IPS DF 6.9 (cell line): Measurements from ENCODE around the gene MPDZ.

ENCODE experiments used
- DNase-seq: peaks from one replicate; pipeline ENCODE4 v3.0.0-alpha.2; 2013; ENCODE audit warnings: low read depth, low spot score
- H3K27ac ChIP-seq: one replicate; pipeline ENCODE4 v1.5.1; 2013; ENCODE audit warnings: low read length, control low read depth
- H3K27me3 ChIP-seq: 2 replicates; pipeline ENCODE4 v1.6.1; 2013; ENCODE audit warnings: mild to moderate bottlenecking, low read length; ENCODE audit not compliant: control insufficient read depth, insufficient read depth
- H3K36me3 ChIP-seq: 2 replicates; pipeline ENCODE4 v1.6.1; 2013; ENCODE audit warnings: low read length; ENCODE audit not compliant: control insufficient read depth, insufficient read depth
- H3K4me1 ChIP-seq: 2 replicates; pipeline ENCODE4 v1.6.1; 2013; ENCODE audit warnings: low read length; ENCODE audit not compliant: control insufficient read depth, insufficient read depth
- H3K4me3 ChIP-seq: 2 replicates; pipeline ENCODE4 v1.5.1; 2013; ENCODE audit warnings: mild to moderate bottlenecking, low read length
- H3K9me3 ChIP-seq: 2 replicates; pipeline ENCODE4 v1.6.1; 2013; ENCODE audit warnings: low read length, inconsistent platforms; ENCODE audit not compliant: control insufficient read depth, insufficient read depth
- WGBS: extraction: QIAGEN DNeasy Blood & Tissue Kit; methylation state at CpG from one replicate; pipeline ENCODE4 v1.1.7; 2013; ENCODE audit warnings: mixed read lengths, missing lambda C conversion rate; ENCODE audit not compliant: insufficient read length, insufficient coverage; 5-methylcytosine and 5-hydroxymethylcytosine counted together

MPDZ gene

DNA sequence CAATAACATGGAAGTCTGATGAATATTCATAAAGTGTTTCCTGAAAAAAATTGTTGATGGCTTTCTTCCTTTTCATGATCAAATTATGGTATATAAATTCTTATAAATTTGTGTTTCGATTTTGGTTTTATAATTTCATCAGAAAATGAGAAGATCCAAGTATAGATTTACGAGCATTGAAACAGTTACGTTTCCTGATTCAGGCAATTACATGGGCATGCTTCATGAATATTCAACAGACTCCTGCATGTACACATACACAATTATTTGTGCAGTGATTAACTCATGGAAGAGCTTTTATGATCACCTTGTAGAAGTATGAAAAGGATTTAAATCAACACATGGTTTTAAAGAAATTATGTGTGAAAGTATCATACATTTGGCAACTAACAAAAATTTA is 136.7 kb downstream of the MPDZ start:
- Histone ChIP-seq H3K27ac (no peak overlapping the region), H3K36me3 (no peaks in the 10 kb centered on the region), H3K27me3 (no peaks in the 10 kb centered on the region), H3K4me3 (no peak overlapping the region), H3K4me1 (no peaks in the 10 kb centered on the region), H3K9me3 (no peaks in the 10 kb centered on the region)
- DNase-seq: no peak
- WGBS: 100% methylated on average over 1 of the region's 3 CpGs

DNA sequence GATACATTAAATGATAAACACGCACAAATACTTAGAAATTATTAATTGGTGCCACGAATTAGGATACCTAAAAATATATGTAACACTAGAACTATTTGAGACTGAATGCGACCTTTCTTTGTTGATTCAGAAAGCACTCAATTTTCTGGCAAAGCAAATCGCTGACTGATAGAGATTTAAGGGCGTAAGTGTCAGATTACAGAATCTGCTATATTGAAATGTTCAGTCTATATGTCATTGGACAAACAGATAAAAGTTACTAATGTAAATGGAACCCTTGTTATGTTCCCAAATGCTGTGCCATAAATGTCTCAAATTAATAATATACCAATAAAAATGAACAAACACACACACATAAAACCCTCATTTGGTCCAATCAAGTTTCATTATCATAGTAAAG is 137.9 kb downstream of the MPDZ start:
- no peaks in the 10 kb centered on the region for H3K4me1 ChIP-seq
- H3K9me3 ChIP-seq: no peaks in the 10 kb centered on the region
- H3K4me3 ChIP-seq: no peak overlapping the region
- H3K27ac ChIP-seq: no peak overlapping the region
- no CpG with 5 or more reads among the region's 5 CpGs for WGBS
- H3K27me3 ChIP-seq: no peaks in the 10 kb centered on the region
- no peaks in the 10 kb centered on the region for H3K36me3 ChIP-seq
- DNase-seq: no peak

DNA sequence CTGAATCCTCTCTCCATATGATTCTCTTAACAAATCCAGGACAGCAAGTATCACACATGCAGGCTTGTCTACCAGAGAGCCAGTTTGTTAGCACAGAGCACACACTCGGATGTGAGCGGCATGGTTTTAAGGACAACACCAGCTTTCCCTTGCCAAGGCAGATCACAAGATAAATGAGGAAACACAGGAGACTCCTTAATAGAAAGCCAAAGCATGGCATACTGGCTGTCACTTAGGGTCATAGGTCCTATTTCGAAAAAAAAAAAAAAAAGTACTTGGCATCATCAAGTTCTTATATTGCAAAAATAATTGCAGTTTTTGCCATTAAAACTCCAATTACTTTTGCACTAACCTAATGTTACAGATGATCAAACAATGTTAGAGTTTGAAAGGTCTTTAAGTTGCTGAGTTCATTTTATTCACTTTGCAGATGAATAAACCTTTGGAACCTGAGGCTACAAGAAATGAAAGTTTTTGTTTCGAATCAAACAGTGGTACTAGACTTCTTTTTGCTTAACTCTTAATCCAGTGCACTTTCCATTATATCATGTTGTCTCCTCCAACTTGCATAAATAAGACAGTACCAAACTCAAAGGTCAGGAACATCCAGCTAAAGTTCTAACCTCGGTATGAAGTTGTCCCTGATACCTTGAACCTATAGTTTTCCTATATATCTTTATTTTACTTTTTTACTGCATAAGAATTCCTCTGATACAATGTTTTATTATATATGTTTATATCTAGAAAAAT is 138.5 kb downstream of the MPDZ start:
- no peaks in the 10 kb centered on the region for H3K27me3 ChIP-seq
- no CpG with 5 or more reads among the region's 5 CpGs for WGBS
- no peak overlapping the region for H3K4me3 ChIP-seq
- DNase-seq: no peak
- no peaks in the 10 kb centered on the region for H3K9me3 ChIP-seq
- no peaks in the 10 kb centered on the region for H3K4me1 ChIP-seq
- H3K36me3 ChIP-seq: no peaks in the 10 kb centered on the region
- no peak overlapping the region for H3K27ac ChIP-seq

DNA sequence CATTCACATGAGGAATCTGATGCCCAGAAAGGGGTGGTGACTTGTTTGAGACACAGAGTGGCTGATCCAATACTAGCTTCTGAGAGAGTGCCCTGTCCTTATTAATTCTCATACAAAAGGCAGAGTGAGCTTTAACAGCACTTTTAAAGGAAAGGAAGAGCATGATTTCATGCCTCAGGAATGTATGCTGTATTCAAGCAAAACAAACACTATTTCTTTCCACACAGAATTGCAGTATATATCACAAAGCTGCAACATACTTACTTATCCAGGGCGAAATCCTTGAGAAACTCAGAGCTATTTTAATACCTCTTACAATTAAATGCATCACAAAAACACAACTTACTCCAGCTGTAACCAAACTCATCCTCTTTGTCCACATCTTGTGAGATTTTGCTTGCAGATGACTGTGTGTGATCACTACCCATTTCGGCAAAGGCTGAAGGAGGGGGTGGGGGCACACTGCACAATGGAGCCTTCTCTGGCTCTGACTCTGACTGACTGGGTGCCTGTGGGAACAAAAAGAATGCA is 139.8 kb downstream of the MPDZ start:
- no peak overlapping the region for H3K27ac ChIP-seq
- no peaks in the 10 kb centered on the region for H3K27me3 ChIP-seq
- peaks cover 3% of the 10 kb centered on the region; the same call in 1 of the 2 replicates for H3K36me3 ChIP-seq
- WGBS: no CpG with 5 or more reads among the region's 2 CpGs
- no peaks in the 10 kb centered on the region for H3K9me3 ChIP-seq
- DNase-seq: no peak
- no peaks in the 10 kb centered on the region for H3K4me1 ChIP-seq
- H3K4me3 ChIP-seq: no peak overlapping the region

DNA sequence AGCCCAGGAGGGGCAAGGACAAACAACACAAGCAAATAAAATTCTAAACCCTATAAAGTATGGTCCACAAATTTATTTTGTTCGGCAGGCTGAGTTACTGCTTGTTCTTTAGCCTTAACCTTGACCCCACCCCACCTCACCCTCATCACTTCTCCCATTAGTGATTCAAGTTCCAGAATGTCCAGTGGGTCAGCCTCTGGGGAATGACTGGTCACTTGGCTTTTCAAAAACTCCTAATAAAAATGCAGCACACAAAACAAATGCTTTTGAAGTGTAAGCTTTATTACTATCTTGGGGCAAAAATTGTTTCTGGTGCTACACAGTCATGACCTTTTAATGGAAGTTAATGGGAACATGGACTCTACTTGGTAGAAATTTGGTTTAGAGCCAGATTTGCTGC is 142.1 kb downstream of the MPDZ start:
- Histone ChIP-seq H3K36me3 (peaks cover 3% of the 10 kb centered on the region; the same call in 1 of the 2 replicates), H3K27ac (no peak overlapping the region), H3K9me3 (no peaks in the 10 kb centered on the region), H3K27me3 (no peaks in the 10 kb centered on the region), H3K4me3 (no peak overlapping the region), H3K4me1 (no peaks in the 10 kb centered on the region)
- WGBS: no CpG with 5 or more reads among the region's 1 CpG
- no peak for DNase-seq

DNA sequence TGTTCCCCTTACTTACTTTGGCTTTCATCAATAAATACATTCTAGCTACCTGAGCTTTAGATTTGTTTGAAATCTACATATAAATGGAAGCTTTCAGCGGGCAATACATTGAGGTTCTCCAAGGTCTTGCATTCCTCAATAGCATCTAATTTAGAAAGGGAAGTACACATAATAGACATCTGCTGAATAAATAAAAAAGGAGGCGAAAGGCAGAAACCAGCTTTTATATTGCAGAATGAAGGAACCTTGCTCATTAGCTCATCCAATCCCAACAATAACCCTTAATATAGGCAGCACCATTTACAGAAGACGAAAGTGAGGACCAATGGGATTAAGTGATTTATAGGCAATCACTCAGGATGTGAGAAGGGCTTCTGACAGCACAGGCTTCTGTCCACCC is 147.5 kb downstream of the MPDZ start:
- Histone ChIP-seq H3K27me3 (no peaks in the 10 kb centered on the region), H3K4me3 (no peak overlapping the region), H3K36me3 (peaks cover 3% of the 10 kb centered on the region; the same call in 1 of the 2 replicates), H3K4me1 (no peaks in the 10 kb centered on the region; the same call in 1 of the 2 replicates), H3K27ac (no peak overlapping the region), H3K9me3 (no peaks in the 10 kb centered on the region)
- WGBS: no CpG with 5 or more reads among the region's 3 CpGs
- no peak for DNase-seq

DNA sequence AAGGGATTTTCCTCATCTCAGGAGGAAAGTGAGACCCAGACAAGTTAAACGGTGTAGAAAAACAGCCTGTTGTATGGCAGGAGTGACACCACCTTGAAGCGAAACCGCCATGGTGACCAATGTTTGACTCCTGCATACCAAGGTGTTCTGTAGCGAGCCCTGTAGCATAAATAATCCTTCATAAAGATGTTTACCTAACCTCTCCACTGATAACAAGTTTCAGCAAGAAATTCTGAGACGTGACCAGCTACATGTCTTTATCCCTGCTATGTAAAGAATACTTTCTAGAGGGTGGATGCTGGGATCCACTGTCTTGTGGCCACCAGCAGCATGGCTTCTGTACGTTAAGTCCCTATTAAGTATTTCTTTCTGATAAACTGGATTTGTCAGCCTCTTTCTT is 148.1 kb downstream of the MPDZ start:
- DNase-seq: no peak
- peaks cover 3% of the 10 kb centered on the region; the same call in 1 of the 2 replicates for H3K36me3 ChIP-seq
- H3K27me3 ChIP-seq: no peaks in the 10 kb centered on the region
- H3K4me3 ChIP-seq: no peak overlapping the region
- no peaks in the 10 kb centered on the region for H3K9me3 ChIP-seq
- H3K27ac ChIP-seq: no peak overlapping the region
- H3K4me1 ChIP-seq: no peaks in the 10 kb centered on the region; the same call in 1 of the 2 replicates
- WGBS: no CpG with 5 or more reads among the region's 6 CpGs

DNA sequence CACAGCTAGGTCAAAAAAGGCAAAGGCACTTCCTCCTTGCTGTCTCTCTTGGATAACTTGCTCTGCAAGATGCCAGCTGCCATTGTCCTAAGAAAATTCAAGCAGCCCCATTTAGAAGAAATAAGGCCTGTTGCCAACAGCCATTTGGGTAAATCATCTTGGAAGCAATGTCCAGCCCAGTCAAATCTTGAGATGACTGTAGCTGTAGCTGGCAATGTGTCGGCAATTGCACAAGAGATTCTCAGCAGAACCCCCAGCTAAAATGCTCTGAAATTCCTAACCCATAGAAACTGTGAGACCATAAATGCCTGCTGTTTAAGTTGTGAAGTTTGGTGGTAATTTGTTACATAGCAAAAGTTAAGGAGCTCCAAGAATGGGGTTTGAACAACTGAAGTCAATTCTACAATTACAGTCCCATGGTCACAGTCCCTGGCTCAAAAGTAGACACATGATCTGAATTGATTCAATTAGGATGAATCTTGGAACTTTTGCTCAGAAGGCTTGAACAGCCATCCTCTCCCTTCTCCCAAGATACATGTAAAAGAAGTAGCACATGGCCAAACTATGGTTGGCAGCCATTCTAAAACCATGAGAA is 151.1 kb downstream of the MPDZ start:
- Histone ChIP-seq H3K9me3 (no peaks in the 10 kb centered on the region), H3K4me1 (no peaks in the 10 kb centered on the region; the same call in 1 of the 2 replicates), H3K27me3 (no peaks in the 10 kb centered on the region), H3K4me3 (no peak overlapping the region), H3K27ac (no peak overlapping the region), H3K36me3 (peaks cover 4% of the 10 kb centered on the region; the same call in 1 of the 2 replicates)
- WGBS: no CpG with 5 or more reads among the region's 1 CpG
- no peak for DNase-seq

DNA sequence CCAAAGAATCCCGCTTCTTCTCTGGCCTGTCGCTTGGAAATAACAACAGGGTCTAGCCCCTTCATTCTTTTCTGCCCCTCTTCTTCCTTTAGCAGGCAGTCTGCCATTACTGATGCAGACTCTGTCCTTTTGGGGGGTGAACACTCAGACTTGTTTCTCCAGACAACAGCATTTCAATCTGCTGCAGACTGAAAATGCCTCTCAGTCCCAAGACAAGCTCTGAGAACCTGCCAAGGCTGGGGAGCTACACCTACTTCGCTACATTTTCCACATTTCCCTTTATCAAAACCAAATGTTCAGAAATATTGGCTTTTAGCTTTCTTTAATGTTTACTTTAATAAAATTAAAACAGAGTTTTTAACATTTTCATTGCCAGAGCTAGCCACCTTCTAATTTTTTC is 152.4 kb downstream of the MPDZ start:
- Histone ChIP-seq H3K36me3 (peaks cover 7% of the 10 kb centered on the region; the same call in 1 of the 2 replicates), H3K4me3 (no peak overlapping the region), H3K27me3 (no peaks in the 10 kb centered on the region), H3K27ac (no peak overlapping the region), H3K9me3 (no peaks in the 10 kb centered on the region), H3K4me1 (no peaks in the 10 kb centered on the region; the same call in 1 of the 2 replicates)
- whole genome bisulfite sequencing: no CpG with 5 or more reads among the region's 3 CpGs
- no peak for DNase-seq

DNA sequence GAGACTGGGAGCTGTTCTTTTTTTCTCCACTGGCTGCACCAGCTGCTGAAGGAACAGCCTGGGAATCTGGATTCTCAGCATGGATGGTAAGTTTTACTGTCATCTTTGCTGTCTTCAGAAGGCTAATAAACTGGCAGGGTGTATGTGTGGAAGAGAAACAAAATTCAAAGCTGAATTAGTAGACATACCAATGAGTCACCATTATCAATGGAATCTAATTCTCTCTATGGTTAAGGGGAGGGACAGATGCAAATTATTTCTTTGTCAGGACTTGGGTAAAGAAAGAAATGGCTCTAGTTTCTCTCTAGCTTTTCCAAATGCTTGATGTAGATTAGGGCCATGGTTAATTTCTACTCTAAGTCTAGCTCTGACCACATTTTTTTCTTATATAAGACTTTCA is 154.2 kb downstream of the MPDZ start:
- Histone ChIP-seq H3K4me3 (no peak overlapping the region), H3K9me3 (no peaks in the 10 kb centered on the region), H3K36me3 (peaks cover 7% of the 10 kb centered on the region; the same call in 1 of the 2 replicates), H3K4me1 (no peaks in the 10 kb centered on the region), H3K27ac (no peak overlapping the region), H3K27me3 (no peaks in the 10 kb centered on the region)
- DNase-seq: no peak
